Limb (tissue), 2 donors: ENCODE measurements around the gene GLT6D1.

Source experiments
- DNase-seq, 2 donors: peaks; one replicate each; pipeline ENCODE4 v3.0.0-alpha.2; 2016; ENCODE audit errors: extremely low spot score in 2 of 2

GLT6D1 gene

GRCh38 chr9:135609366-135609955, 29.9 kb downstream of the GLT6D1 start:
- DNase-seq, result no peak

GRCh38 chr9:135608999-135609317, 30.4 kb downstream of the GLT6D1 start:
- no peak for DNase-seq

GRCh38 chr9:135608294-135608998, 30.9 kb downstream of the GLT6D1 start:
- no peak for DNase-seq

GRCh38 chr9:135607401-135608293, 31.7 kb downstream of the GLT6D1 start:
- DNase-seq, result no peak

GRCh38 chr9:135606885-135607259, 32.5 kb downstream of the GLT6D1 start:
- no peak for DNase-seq

GRCh38 chr9:135605238-135605781, 34.0 kb downstream of the GLT6D1 start:
- no peak for DNase-seq

- no peak for DNase-seq
Observed at GRCh38 chr9:135604437-135605237, 34.7 kb downstream of the GLT6D1 start.

GRCh38 chr9:135602789-135603481, 36.4 kb downstream of the GLT6D1 start:
- DNase-seq, result no peak

DNA sequence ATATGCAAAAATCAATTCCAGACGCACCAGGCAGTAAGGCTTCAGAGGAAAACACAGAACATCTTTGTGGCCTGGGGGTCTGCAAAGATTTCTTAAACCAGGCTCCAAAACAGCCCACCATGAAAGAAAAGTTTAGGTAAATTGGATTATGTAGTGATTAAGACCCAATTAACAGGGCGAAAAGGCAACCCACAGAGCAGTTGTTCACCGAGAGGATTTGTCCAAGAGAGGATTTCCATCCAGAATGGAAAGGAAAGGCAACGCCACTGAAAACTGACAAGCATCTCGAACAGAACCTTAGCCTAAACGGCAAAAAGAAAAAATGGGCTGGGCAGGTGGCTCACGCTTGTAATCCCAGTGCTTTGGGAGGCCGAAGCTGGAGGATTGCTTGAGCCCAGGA, 37.4 kb downstream of the GLT6D1 start:
- DNase-seq, result no peak

GRCh38 chr9:135600296-135600817, 39.0 kb downstream of the GLT6D1 start:
- no peak for DNase-seq

- DNase-seq, result no peak
Observed at GRCh38 chr9:135596211-135596610, 43.1 kb downstream of the GLT6D1 start.

DNA sequence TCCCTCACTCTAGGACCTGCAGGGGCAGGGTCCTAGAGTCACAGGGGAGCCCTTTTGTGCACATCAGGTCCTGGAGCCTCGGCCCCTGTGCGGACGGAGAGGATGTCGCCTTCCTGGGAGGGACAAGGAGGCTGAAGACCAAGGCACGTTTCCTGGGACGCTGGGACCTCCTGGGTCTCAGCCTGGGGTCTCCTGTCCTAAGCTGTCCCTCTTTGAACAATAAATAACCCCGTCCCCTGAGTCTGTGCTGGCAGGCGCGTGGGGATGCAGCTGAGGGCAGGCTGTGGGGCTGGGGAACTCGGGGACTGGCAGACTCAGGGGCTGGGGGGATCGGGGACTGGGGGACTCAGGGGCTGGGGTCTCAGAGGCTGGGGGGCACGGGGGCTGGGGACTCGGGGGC, 46.7 kb downstream of the GLT6D1 start:
- no peak for DNase-seq

GRCh38 chr9:135592331-135592590, 47.1 kb downstream of the GLT6D1 start:
- no peak for DNase-seq

DNA sequence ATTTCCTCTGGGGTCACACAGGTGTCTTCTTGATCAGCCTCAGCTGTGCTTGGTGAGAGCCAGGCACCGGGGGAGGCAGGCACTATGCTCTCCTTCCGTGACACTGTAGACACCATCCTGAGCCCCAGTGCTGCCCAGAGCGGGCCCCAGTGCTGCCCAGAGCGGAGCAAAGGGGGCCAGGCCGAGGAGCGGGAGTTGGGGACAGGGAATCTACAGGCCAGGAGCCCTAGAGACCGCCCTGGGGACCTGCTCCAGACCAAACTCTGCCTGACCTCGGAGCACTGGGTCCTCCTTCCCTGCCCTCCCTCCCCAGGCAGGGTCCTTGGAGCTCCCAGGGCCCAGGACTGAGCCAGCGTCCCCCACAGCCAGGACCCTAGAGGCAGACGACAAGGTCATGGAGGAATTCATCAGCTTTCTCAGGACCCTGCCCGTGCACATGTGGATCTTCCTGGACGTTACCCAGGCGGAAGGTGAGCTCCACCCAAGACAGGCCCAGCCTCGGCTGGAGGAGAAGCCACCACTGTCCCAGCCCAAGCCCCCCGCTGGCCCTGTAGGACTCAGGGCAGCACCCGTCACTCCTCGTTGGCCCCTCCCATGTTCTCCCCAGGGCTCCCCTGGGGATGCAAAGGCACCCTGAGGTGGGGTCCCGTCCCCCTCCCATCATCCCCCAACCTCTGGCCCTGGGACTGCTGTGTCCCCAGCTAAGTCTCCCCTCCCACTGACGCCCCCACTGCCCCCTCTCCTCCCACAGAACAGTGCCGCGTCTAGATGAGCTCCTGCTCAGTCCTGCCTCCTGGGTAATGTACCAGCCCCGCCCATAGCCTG, 47.6 kb downstream of the GLT6D1 start:
- no peak for DNase-seq

GRCh38 chr9:135590486-135591079, 48.8 kb downstream of the GLT6D1 start:
- no peak for DNase-seq

- no peak for DNase-seq
Observed at GRCh38 chr9:135589596-135590485, 49.5 kb downstream of the GLT6D1 start.

- DNase-seq, result no peak
Observed at GRCh38 chr9:135588886-135589595, 50.3 kb downstream of the GLT6D1 start.

DNA sequence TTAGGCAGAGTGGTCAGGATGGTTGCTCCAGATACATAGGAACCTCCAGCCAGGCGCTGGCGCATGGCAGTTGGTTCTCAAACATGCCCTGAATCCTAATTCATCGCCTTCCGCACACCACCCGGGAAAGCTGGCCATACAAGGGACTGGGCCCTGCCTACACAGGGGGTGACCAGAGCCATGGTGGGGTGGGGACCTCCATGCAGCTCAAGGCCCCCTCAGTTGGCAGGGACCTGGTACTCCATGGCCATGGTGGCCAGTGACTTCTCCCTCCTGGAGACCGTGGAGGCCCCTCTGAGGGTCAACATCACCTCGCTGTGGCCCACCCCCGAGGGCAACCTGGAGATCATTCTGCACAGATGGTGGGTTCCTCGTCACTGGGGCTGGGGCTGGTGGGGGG, 51.0 kb downstream of the GLT6D1 start:
- DNase-seq, result no peak
